SK-N-SH (cell line): ENCODE measurements around the gene MTF1. TPM values are rescaled to one million over a fixed set of nuclear protein-coding genes. Genes with fewer than 3 reads are reported as not detected.

Experiments used
- CTCF ChIA-PET: fragments of 300-600, 350-600 bp; formaldehyde crosslinking; extraction: SDS; loops from one replicate; lab custom pipeline; 2021; lab: Yijun Ruan, JAX
- POLR2A ChIA-PET: fragments of 350-600 bp; sonication (Branson Sonifier 250); formaldehyde crosslinking; extraction: SDS; loops from one replicate; lab custom pipeline; 2020; ENCODE audit warnings: antibody characterized with exemption, inconsistent platforms; lab: Yijun Ruan, JAX
- DNase-seq: peaks from one replicate; pipeline ENCODE4 v3.0.0; 2012
- H2AFZ ChIP-seq: fragments of 200-600 bp; sonication (generic); 2 replicates; pipeline ENCODE4 v1.8.1; 2016; ENCODE audit warnings: antibody characterized with exemption, mild to moderate bottlenecking, low read depth
- H3F3A ChIP-seq: fragments of 200-600 bp; sonication (generic); replicated peaks from 2 replicates; pipeline ENCODE3; 2016; ENCODE audit warnings: antibody characterized with exemption, mild to moderate bottlenecking; ENCODE audit not compliant: insufficient read depth
- H3K27ac ChIP-seq, 2 experiments: fragments of 200-500 bp in 1 of 2; fragments of 200-600 bp in 1 of 2; sonication (Bioruptor generic) in 1 of 2; sonication (generic), shearing (Covaris generic) in 1 of 2; 2 replicates each; pipeline versions ENCODE4 v1.5.1 to v1.6.1; 2014 to 2016; ENCODE audit warnings: low read depth in 2 of 2, inconsistent platforms in 1 of 2, low read length in 1 of 2, mild to moderate bottlenecking in 1 of 2, mixed read lengths in 1 of 2
- H3K27me3 ChIP-seq: fragments of 200-600 bp; sonication (generic), shearing (Covaris generic); 2 replicates; pipeline ENCODE4 v1.6.1; 2016; ENCODE audit warnings: mixed run types; ENCODE audit not compliant: insufficient read depth
- H3K36me3 ChIP-seq, 2 experiments: fragments of 200-500 bp in 1 of 2; fragments of 200-600 bp in 1 of 2; sonication (Bioruptor generic) in 1 of 2; sonication (generic) in 1 of 2; replicated peaks in 1 of 2; 2 replicates each; pipeline versions ENCODE3 to v1.5.1; 2014 to 2016; ENCODE audit warnings: low read length in 1 of 2, mild to moderate bottlenecking in 1 of 2; ENCODE audit not compliant: insufficient read depth in 2 of 2, control insufficient read depth in 1 of 2
- H3K4me1 ChIP-seq, 2 experiments: fragments of 200-500 bp in 1 of 2; fragments of 200-600 bp in 1 of 2; sonication (Bioruptor generic) in 1 of 2; sonication (generic), shearing (Covaris generic) in 1 of 2; 2 replicates each; pipeline versions ENCODE4 v1.5.1 to v1.6.1; 2014 to 2016; ENCODE audit warnings: low read depth in 1 of 2, low read length in 1 of 2, mixed run types in 1 of 2; ENCODE audit not compliant: insufficient read depth in 2 of 2, control insufficient read depth in 1 of 2
- H3K4me2 ChIP-seq: fragments of 200-600 bp; sonication (generic), shearing (Covaris generic); 2 replicates; pipeline ENCODE4 v1.6.1; 2017; ENCODE audit warnings: mixed run types
- H3K4me3 ChIP-seq, 2 experiments: fragments of 200-500 bp in 1 of 2; fragments of 200-600 bp in 1 of 2; sonication (Bioruptor generic) in 1 of 2; sonication (generic), shearing (Covaris generic) in 1 of 2; 2 replicates each; pipeline versions ENCODE4 v1.5.1 to v1.8.1; 2014 to 2016; ENCODE audit warnings: low read depth in 2 of 2, inconsistent platforms in 1 of 2, low read length in 1 of 2, mild to moderate bottlenecking in 1 of 2, mixed read lengths in 1 of 2, moderate library complexity in 1 of 2
- H3K79me2 ChIP-seq: fragments of 200-600 bp; sonication (generic); 2 replicates; pipeline ENCODE4 v1.8.1; 2017; ENCODE audit warnings: mild to moderate bottlenecking; ENCODE audit not compliant: insufficient read depth
- H3K9ac ChIP-seq: fragments of 200-600 bp; sonication (generic); 2 replicates; pipeline ENCODE4 v1.6.1; 2017; ENCODE audit warnings: mixed run types
- H3K9me2 ChIP-seq: fragments of 200-600 bp; sonication (generic); 2 replicates; pipeline ENCODE4 v1.6.1; 2017; ENCODE audit warnings: mixed run types
- H3K9me3 ChIP-seq: fragments of 200-600 bp; sonication (generic); 2 replicates; pipeline ENCODE4 v1.6.1; 2017; ENCODE audit warnings: mixed run types, mild to moderate bottlenecking, moderate library complexity
- H4K20me1 ChIP-seq: fragments of 200-600 bp; sonication (generic); 2 replicates; pipeline ENCODE4 v1.6.1; 2017; ENCODE audit warnings: mild to moderate bottlenecking, mixed run types; ENCODE audit not compliant: insufficient read depth
- CHD2 ChIP-seq: fragments of 150-350 bp; IDR thresholded peaks from 2 replicates; pipeline ENCODE4 v1.6.1; 2018; ENCODE audit warnings: low read length; ENCODE audit not compliant: partially characterized antibody
- CTCF ChIP-seq: fragments of 200-600 bp; sonication (generic); IDR thresholded peaks from 2 replicates; pipeline ENCODE4 v1.6.1; 2017; ENCODE audit warnings: antibody characterized with exemption, mild to moderate bottlenecking, moderate library complexity
- MAX ChIP-seq: IDR thresholded peaks from 2 replicates; pipeline ENCODE4 v1.4.0; 2012; ENCODE audit warnings: low read depth
- MXI1 ChIP-seq: IDR thresholded peaks from 2 replicates; pipeline ENCODE4 v1.6.1; 2012; ENCODE audit warnings: mild to moderate bottlenecking, low read depth, low read length, improper control_type of control experiment
- RAD21 ChIP-seq: IDR thresholded peaks from 2 replicates; pipeline ENCODE4 v1.6.1; 2012; ENCODE audit warnings: mild to moderate bottlenecking, low read length
- REST ChIP-seq: IDR thresholded peaks from 2 replicates; pipeline ENCODE4 v1.6.1; 2012; ENCODE audit warnings: mild to moderate bottlenecking, low read depth, low read length, moderate library complexity
- WGBS: methylation state at CpG from one replicate; pipeline ENCODE4 v1.1.6; 2017; ENCODE audit warnings: low lambda C conversion rate; 5-methylcytosine and 5-hydroxymethylcytosine counted together
- polyA plus RNA-seq, 3 experiments: library from polyadenylated mRNA; depleted of rRNA; stranded (reverse); fragments of >200 nt; gene quantifications; 2 replicates each; pipeline ENCODE4 v1.2.3, GENCODE V29; 2012

MTF1 gene
- polyA plus RNA-seq, 1 of the 3 experiments (the other 2 are of a cell fraction), result 5.0 TPM

- Histone ChIP-seq H3K9me2 (no peaks in the 10 kb centered on the region), H3K9ac (no peak overlapping the region), H3K4me1 (peaks cover 0 to 13% of the 10 kb centered on the region in 2 experiments; a peak in 1 of 4 replicates), H3K9me3 (no peaks in the 10 kb centered on the region), H3K79me2 (no peaks in the 10 kb centered on the region), H2AFZ (no peak overlapping the region), H3K27ac (no peak overlapping the region), H4K20me1 (0 out of 2 replicates have a peak, but pooled peaks cover 3% of the 10 kb centered on the region), H3F3A (no peaks in the 10 kb centered on the region), H3K4me3 (no peak overlapping the region), H3K27me3 (peaks cover 40% of the 10 kb centered on the region), H3K4me2 (no peak overlapping the region), H3K36me3 (no peaks in the 10 kb centered on the region)
- CTCF ChIA-PET, result interaction anchor here (1.2 to 2.3 kb wide), 3 partner anchors 10 to 40 kb away, joined by 3 to 8 read pairs (median 7); partner anchors contain the start of gene C1orf122
- POLR2A ChIA-PET, result interaction anchor here (0.6 kb wide), 1 partner anchor 1304 kb away, joined by 4 read pairs; no protein-coding TSS in a partner anchor
- DNase-seq, result no peak
- 6% methylated on average over 2 of the region's 2 CpGs for WGBS
- TF ChIP-seq REST, result 0 out of 2 replicates have a peak, but pooled peaks have one; percentile 41
- no peak for TF ChIP-seq CHD2
These were observed 91.9 kb downstream of the MTF1 start for GRCh38 chr1:37767488-37767887.

- TF ChIP-seq CTCF (0 out of 2 replicates have a peak, but pooled peaks have one; percentile 9), RAD21 (peak; percentile 58), MXI1 (peak; percentile 62), MAX (no peak)
- H3K9me2 ChIP-seq, result no peaks in the 10 kb centered on the region
- peak overlapping the region in 1 of 2 experiments; percentile 42; a peak in 2 of 4 replicates for H3K4me3 ChIP-seq
- peak; percentile 67 for DNase-seq
- POLR2A ChIA-PET, result interaction anchor here (0.6 to 2.1 kb wide), 5 partner anchors 29 to 1145 kb away, joined by 3 to 6 read pairs (median 5); partner anchors contain the start of genes C1orf122, CDCA8 and YRDC
- peaks cover 0 to 13% of the 10 kb centered on the region in 2 experiments; a peak in 1 of 4 replicates for H3K4me1 ChIP-seq
- no peaks in the 10 kb centered on the region for H3F3A ChIP-seq
- H3K9ac ChIP-seq, result no peak overlapping the region
- peak overlapping the region; percentile 24; the same call in 1 of the 2 replicates for H3K4me2 ChIP-seq
- H3K27ac ChIP-seq, result no peak overlapping the region
- CTCF ChIA-PET, result interaction anchor here (0.6 to 2.4 kb wide), 20 partner anchors 9 to 252 kb away, joined by 3 to 11 read pairs (median 3); partner anchors contain the start of genes C1orf122, MEAF6, MTF1 and YRDC
- 0 out of 2 replicates have a peak, but pooled peaks cover 3% of the 10 kb centered on the region for H4K20me1 ChIP-seq
- H3K9me3 ChIP-seq, result no peaks in the 10 kb centered on the region
- H2AFZ ChIP-seq, result no peak overlapping the region
- H3K27me3 ChIP-seq, result peaks cover 40% of the 10 kb centered on the region
- no peaks in the 10 kb centered on the region for H3K36me3 ChIP-seq
- no peaks in the 10 kb centered on the region for H3K79me2 ChIP-seq
- WGBS, result 4% methylated on average over 16 of the region's 27 CpGs
These were observed 93.3 kb downstream of the MTF1 start for GRCh38 chr1:37765916-37766664.
